Neural cell (in vitro differentiated cells): ENCODE data around the gene PNLIP. TPM values are rescaled to one million over a fixed set of nuclear protein-coding genes. Genes with fewer than 3 reads are reported as not detected.

Source experiments
- H2AFZ ChIP-seq: fragments of 200-600, 300-800 bp; sonication (generic), shearing (Covaris generic); 2 replicates; pipeline ENCODE4 v1.6.0; 2014; ENCODE audit warnings: low read depth, mild to moderate bottlenecking, antibody characterized with exemption, low read length, moderate library complexity
- H3F3A ChIP-seq: fragments of 200-600 bp; shearing (Covaris generic); 2 replicates; pipeline ENCODE4 v1.6.1; 2016; ENCODE audit warnings: mild to moderate bottlenecking, moderate library complexity, mixed read lengths, antibody characterized with exemption, low read length; ENCODE audit not compliant: insufficient read depth, poor library complexity, severe bottlenecking
- H3K27ac ChIP-seq: fragments of 200-600, 300-800 bp; sonication (generic), shearing (Covaris generic); 2 replicates; pipeline ENCODE4 v1.5.1; 2014; ENCODE audit warnings: mild to moderate bottlenecking, low read length, moderate library complexity
- H3K27me3 ChIP-seq: fragments of 300-800, 200-600 bp; sonication (generic), shearing (Covaris generic); 2 replicates; pipeline ENCODE4 v1.6.0; 2014; ENCODE audit warnings: mild to moderate bottlenecking, low read depth, low read length, moderate library complexity; ENCODE audit not compliant: insufficient read depth
- H3K36me3 ChIP-seq: fragments of 300-800, 200-600 bp; sonication (generic), shearing (Covaris generic); 2 replicates; pipeline ENCODE4 v1.5.1; 2014; ENCODE audit warnings: mild to moderate bottlenecking, antibody characterized with exemption, low read length, moderate library complexity; ENCODE audit not compliant: insufficient read depth
- H3K4me2 ChIP-seq: fragments of 300-800, 200-600 bp; sonication (generic), shearing (Covaris generic); 2 replicates; pipeline ENCODE4 v1.6.0; 2014; ENCODE audit warnings: mild to moderate bottlenecking, low read length
- H3K4me3 ChIP-seq: fragments of 300-800, 200-600 bp; sonication (generic), shearing (Covaris generic); 2 replicates; pipeline ENCODE4 v1.5.1; 2014; ENCODE audit warnings: mild to moderate bottlenecking, low read length, moderate library complexity
- H3K79me2 ChIP-seq: fragments of 200-600 bp; shearing (Covaris generic); replicated peaks from 2 replicates; pipeline ENCODE4 v1.6.0; 2014; ENCODE audit warnings: mild to moderate bottlenecking, low read length, moderate library complexity; ENCODE audit not compliant: insufficient read depth
- H3K9ac ChIP-seq: fragments of 300-800, 200-600 bp; sonication (generic), shearing (Covaris generic); 2 replicates; pipeline ENCODE4 v1.6.1; 2016; ENCODE audit warnings: mild to moderate bottlenecking, low read length, mixed read lengths
- H3K9me2 ChIP-seq: fragments of 200-600 bp; shearing (Covaris generic); 2 replicates; pipeline ENCODE4 v1.6.1; 2016; ENCODE audit warnings: mild to moderate bottlenecking, low read length, mixed read lengths; ENCODE audit not compliant: insufficient read depth
- H3K9me3 ChIP-seq: fragments of 200-600, 300-800 bp; sonication (generic), shearing (Covaris generic); 2 replicates; pipeline ENCODE4 v1.6.1; 2016; ENCODE audit warnings: mild to moderate bottlenecking, mixed run types, low read length, moderate library complexity, mixed read lengths
- H4K20me1 ChIP-seq: fragments of 200-600 bp; shearing (Covaris generic); 2 replicates; pipeline ENCODE4 v1.6.1; 2016; ENCODE audit warnings: mild to moderate bottlenecking, mixed run types; ENCODE audit not compliant: insufficient read depth
- CTCF ChIP-seq: fragments of 450-650 bp; IDR thresholded peaks from 2 replicates; pipeline ENCODE4 v1.5.1; 2014; ENCODE audit warnings: antibody characterized with exemption, mild to moderate bottlenecking, moderate library complexity; ENCODE audit not compliant: poor library complexity, severe bottlenecking
- EP300 ChIP-seq: fragments of 450-650 bp; conservative IDR thresholded peaks from 2 replicates; pipeline ENCODE4 v1.6.1; 2014; ENCODE audit warnings: antibody characterized with exemption, mild to moderate bottlenecking, moderate library complexity; ENCODE audit not compliant: poor library complexity, severe bottlenecking
- EZH2 ChIP-seq: fragments of 200-600, 300-800 bp; shearing (Covaris generic), sonication (generic); IDR thresholded peaks from 2 replicates; pipeline ENCODE4 v1.6.1; 2014; ENCODE audit warnings: antibody characterized with exemption, low read length, borderline replicate concordance, mild to moderate bottlenecking; ENCODE audit not compliant: insufficient read depth, poor library complexity, severe bottlenecking
- MXI1 ChIP-seq: fragments of 450-650 bp; conservative IDR thresholded peaks from 2 replicates; pipeline ENCODE4 v1.6.1; 2014; ENCODE audit warnings: antibody characterized with exemption, mild to moderate bottlenecking; ENCODE audit not compliant: poor library complexity, severe bottlenecking
- POLR2AphosphoS5 ChIP-seq: IDR thresholded peaks from 2 replicates; pipeline ENCODE4 v1.6.1; 2012
- RAD21 ChIP-seq: fragments of 450-650 bp; conservative IDR thresholded peaks from 2 replicates; pipeline ENCODE4 v1.6.1; 2014; ENCODE audit warnings: antibody characterized with exemption, mild to moderate bottlenecking, moderate library complexity
- REST ChIP-seq: IDR thresholded peaks from 2 replicates; pipeline ENCODE4 v1.6.1; 2012; ENCODE audit warnings: borderline replicate concordance
- SMC3 ChIP-seq: fragments of 450-650 bp; conservative IDR thresholded peaks from 2 replicates; pipeline ENCODE4 v1.6.1; 2014; ENCODE audit warnings: antibody characterized with exemption, mild to moderate bottlenecking, moderate library complexity; ENCODE audit not compliant: poor library complexity
- TAF1 ChIP-seq: IDR thresholded peaks from 2 replicates; pipeline ENCODE4 v1.6.1; 2012; ENCODE audit warnings: low read depth
- polyA plus RNA-seq: library from polyadenylated mRNA; depleted of rRNA; stranded (reverse); fragments of >200 nt; gene quantifications from 2 replicates; pipeline ENCODE4 v1.2.3, GENCODE V29; 2014
- small RNA-seq, 3 experiments: library from RNA; depleted of rRNA; stranded (forward); fragments of <200 nt; gene quantifications; one replicate each; pipeline ENCODE3, GENCODE V24; 2012

Gene PNLIP
- polyA plus RNA-seq, 1 donor from 2014 or later = not detected

- Histone ChIP-seq H3K27ac (no peak overlapping the region), H3K9me2 (no peaks in the 10 kb centered on the region), H3K4me2 (no peak overlapping the region), H3K9ac (no peak overlapping the region), H2AFZ (no peak overlapping the region), H3F3A (no peaks in the 10 kb centered on the region), H3K27me3 (no peaks in the 10 kb centered on the region), H4K20me1 (no peaks in the 10 kb centered on the region), H3K36me3 (no peaks in the 10 kb centered on the region), H3K79me2 (no peaks in the 10 kb centered on the region), H3K9me3 (no peaks in the 10 kb centered on the region), H3K4me3 (no peak overlapping the region)
- TF ChIP-seq CTCF = no peak
- TF ChIP-seq EP300 = no peak
- no peak for TF ChIP-seq EZH2
- no peak for TF ChIP-seq RAD21
- no peak for TF ChIP-seq MXI1
These were observed 69.1 kb downstream of the PNLIP start for GRCh38 chr10:116614796-116615195.

GRCh38 chr10:116615199-116615776 is 69.6 kb downstream of the PNLIP start:
- H4K20me1 ChIP-seq = no peaks in the 10 kb centered on the region
- H3K9me2 ChIP-seq = no peaks in the 10 kb centered on the region
- no peak overlapping the region for H3K4me3 ChIP-seq
- TF ChIP-seq MXI1 (no peak), EP300 (no peak), POLR2AphosphoS5 (no peak), CTCF (no peak), SMC3 (no peak), REST (no peak), TAF1 (no peak), RAD21 (no peak)
- H2AFZ ChIP-seq = no peak overlapping the region
- H3K4me2 ChIP-seq = no peak overlapping the region
- H3K27me3 ChIP-seq = no peaks in the 10 kb centered on the region
- no peaks in the 10 kb centered on the region for H3K36me3 ChIP-seq
- no peaks in the 10 kb centered on the region for H3K79me2 ChIP-seq
- H3K9me3 ChIP-seq = no peaks in the 10 kb centered on the region
- H3F3A ChIP-seq = no peaks in the 10 kb centered on the region
- no peak overlapping the region for H3K9ac ChIP-seq
- H3K27ac ChIP-seq = no peak overlapping the region

Small RNAs within 50 kb of the gene (small RNA-seq; reads per million reads assigned to genes)
- gene RNU6-1090P = 0 reads per million in 3 experiments

Other genes with a start within 250 kb of the PNLIP start
- gene CCDC172, start 221.5 kb upstream of the PNLIP start, polyA plus RNA-seq = not detected in 2 replicates
- gene PNLIPRP3, start 118.1 kb upstream of the PNLIP start, polyA plus RNA-seq = not detected in 2 replicates
- gene PNLIPRP1, start 45.0 kb downstream of the PNLIP start, polyA plus RNA-seq = not detected in 2 replicates
- gene PNLIPRP2, start 75.0 kb downstream of the PNLIP start, polyA plus RNA-seq = not detected in 2 replicates
- gene HSPA12A, start 196.6 kb downstream of the PNLIP start, polyA plus RNA-seq = 5.9 and 8.4 TPM in 2 replicates